Brain microvascular endothelial cell (primary cell): ENCODE results near the gene CD151.

Experiments
- DNase-seq: peaks from one replicate; pipeline ENCODE4 v3.0.0-alpha.2; 2020
- H3K27ac ChIP-seq: fragments of 250-450 bp; sonication (Bioruptor Pico); 2 replicates; pipeline ENCODE4 v1.5.1; 2020; ENCODE audit warnings: mild to moderate bottlenecking, moderate library complexity
- H3K27me3 ChIP-seq: fragments of 250-450 bp; sonication (Bioruptor Pico); replicated peaks from 2 replicates; pipeline ENCODE4 v1.5.1; 2020; ENCODE audit warnings: mild to moderate bottlenecking
- H3K36me3 ChIP-seq: fragments of 250-450 bp; sonication (Bioruptor Pico); replicated peaks from 2 replicates; pipeline ENCODE4 v1.5.1; 2020; ENCODE audit warnings: mild to moderate bottlenecking
- H3K4me3 ChIP-seq: 2 replicates; pipeline ENCODE4 v1.5.1; 2011; ENCODE audit warnings: low read depth, mild to moderate bottlenecking, control low read depth, low read length, moderate library complexity
- CTCF ChIP-seq: IDR thresholded peaks from 2 replicates; pipeline ENCODE4 v1.5.1; 2011; ENCODE audit warnings: low read depth, mild to moderate bottlenecking, moderate library complexity, low read length, control low read depth, inconsistent platforms; ENCODE audit errors: missing control alignments
- in situ Hi-C: cut with HindIII; loops from 2 replicates; pipeline ENCODE4 v1.10.0; 2017; ENCODE audit warnings: low sequenced_read_pairs, low pct_ligation_motif_present

Gene CD151

DNA sequence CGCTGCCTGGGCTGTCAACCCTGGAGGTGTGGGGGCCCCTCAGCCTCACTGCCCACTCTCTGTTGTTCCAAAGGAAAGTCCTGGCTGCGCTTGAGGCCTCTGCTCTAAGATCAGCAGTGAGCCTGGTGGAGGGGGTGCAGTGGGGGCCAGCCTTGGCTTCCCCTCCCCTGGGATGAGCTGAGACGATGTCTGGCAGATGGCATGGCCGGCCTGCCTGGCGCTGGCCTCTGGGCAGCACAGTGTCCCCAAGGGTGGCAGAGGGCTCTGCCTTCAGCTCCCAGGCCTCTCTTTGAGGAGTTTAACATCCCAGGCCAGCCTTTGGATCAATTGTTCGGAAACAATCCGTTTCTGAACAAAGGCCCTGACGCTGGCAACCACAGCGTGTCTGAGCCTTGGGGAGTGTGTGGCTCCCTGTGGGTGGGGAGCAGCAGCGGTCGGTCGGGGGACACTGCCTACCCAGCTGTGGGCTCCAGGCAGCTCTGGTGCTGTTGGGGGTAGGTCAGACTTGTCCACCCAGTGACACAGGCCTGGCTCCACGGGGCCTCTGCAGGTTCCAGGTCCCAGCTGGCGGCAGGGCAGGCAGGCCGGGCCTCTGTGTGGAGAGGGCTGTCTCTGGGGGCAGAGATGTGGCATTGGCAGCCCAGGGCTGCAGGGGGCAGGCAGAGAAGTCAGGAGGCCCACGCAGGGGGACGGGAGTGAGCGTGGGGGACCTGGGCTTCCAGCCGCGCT is 22.0 kb downstream of the CD151 start:
- Histone ChIP-seq H3K36me3 (no peaks in the 10 kb centered on the region), H3K27me3 (no peaks in the 10 kb centered on the region), H3K27ac (no peak overlapping the region), H3K4me3 (no peak overlapping the region)
- in situ Hi-C loops, result no loop called here
- no peak for TF ChIP-seq CTCF
- no peak for DNase-seq

DNA sequence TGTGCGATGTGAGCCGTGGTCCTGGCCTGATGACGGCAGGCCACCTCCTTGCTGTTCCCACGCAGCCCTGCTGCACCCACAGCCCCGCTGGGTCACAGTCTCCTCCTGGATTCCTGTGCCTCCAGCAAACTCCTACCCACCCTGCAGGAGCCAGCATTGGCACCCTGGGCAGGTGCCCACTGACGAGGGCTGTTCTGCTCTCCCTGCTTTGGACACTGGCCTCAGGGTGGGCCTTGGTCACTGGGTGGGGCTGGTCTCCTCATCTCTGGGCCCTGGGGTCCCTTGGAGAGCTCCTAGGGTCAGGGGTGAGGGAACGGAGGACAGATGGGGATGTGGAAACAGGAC is 22.6 kb downstream of the CD151 start:
- in situ Hi-C loops, result no loop called here
- no peak for DNase-seq
- Histone ChIP-seq H3K27ac (no peak overlapping the region), H3K36me3 (no peaks in the 10 kb centered on the region), H3K27me3 (no peaks in the 10 kb centered on the region), H3K4me3 (no peak overlapping the region)
- TF ChIP-seq CTCF, result no peak

GRCh38 chr11:855796-856195 is 23.0 kb downstream of the CD151 start:
- Histone ChIP-seq H3K27me3 (no peaks in the 10 kb centered on the region), H3K4me3 (no peak overlapping the region), H3K36me3 (no peaks in the 10 kb centered on the region), H3K27ac (no peak overlapping the region)
- in situ Hi-C loops, result no loop called here
- no peak for DNase-seq
- TF ChIP-seq CTCF, result no peak

DNA sequence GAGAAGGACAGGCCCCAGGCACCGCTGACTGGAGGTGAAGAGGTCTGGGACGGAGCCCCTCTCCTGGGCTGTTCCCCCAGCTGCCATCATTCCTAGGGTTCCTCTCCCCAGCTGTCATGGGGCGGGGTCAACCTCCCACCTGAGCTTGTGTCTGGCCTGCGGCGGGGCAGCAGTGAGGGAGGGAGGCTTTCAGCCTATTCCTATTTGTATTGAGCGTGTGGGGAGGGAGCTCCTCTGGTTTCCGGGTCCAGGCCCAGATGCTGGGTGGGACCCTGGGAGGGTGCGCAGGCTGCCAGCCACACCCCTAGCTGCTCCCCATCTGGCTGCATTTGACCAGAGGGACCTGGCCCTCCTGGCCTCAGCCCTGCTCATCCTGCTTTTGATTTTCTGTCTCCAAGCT is 23.6 kb downstream of the CD151 start:
- DNase-seq, result no peak
- Histone ChIP-seq H3K27me3 (no peaks in the 10 kb centered on the region), H3K4me3 (no peak overlapping the region), H3K27ac (no peak overlapping the region), H3K36me3 (no peaks in the 10 kb centered on the region)
- in situ Hi-C loops, result no loop called here
- TF ChIP-seq CTCF, result no peak

DNA sequence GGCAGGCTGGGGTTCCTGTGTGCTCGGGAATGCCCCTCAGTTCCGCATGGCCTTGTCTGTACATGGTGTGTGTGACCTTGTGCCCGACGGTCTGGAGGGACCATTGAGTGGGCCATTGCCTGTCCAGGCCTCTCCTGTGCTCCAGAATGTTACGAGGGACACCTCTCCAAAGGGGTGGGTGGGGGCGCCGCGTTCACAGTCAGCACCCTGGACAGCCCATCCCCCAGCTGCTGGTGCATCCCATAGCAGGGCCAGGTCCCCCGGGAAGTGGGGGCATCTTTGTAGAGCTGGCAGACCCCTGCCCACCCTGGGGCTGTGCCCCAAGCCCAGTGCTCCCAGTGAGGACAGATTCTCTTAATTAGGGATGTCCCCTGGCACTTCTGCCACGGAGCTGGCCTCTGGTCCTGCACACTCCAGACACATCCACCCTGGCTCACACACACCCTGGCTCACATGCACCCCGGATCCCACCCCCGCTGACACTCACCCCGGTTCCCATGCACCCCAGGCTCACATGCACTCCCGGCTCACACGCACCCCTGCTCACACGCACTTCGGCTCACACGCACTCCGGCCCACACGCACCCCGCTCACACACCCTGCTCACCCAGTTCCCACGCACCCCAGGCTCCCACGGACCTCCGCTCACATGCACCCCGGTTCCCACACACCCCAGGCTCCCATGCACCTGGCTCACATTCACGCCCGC is 25.5 kb downstream of the CD151 start:
- no peaks in the 10 kb centered on the region for H3K27me3 ChIP-seq
- DNase-seq, result no peak
- no peak overlapping the region for H3K27ac ChIP-seq
- no peak overlapping the region for H3K4me3 ChIP-seq
- in situ Hi-C loops, result no loop called here
- H3K36me3 ChIP-seq, result peaks cover 2% of the 10 kb centered on the region
- no peak for TF ChIP-seq CTCF
